ENCODE measurements around the gene SMIM14. TPM values are rescaled to one million over a fixed set of nuclear protein-coding genes. Genes with fewer than 3 reads are reported as not detected.

SMIM14 gene
- 2.6 TPM for polyA plus RNA-seq (2012; ENCODE audit: insufficient read length, low read depth)

- 0 out of 2 replicates have a peak, but pooled peaks have one; percentile 75 for TF ChIP-seq TAF1 (IDR thresholded peaks at IDR 0.05; ENCODE audit: borderline replicate concordance, insufficient read depth, low read length)
- TF ChIP-seq FOXP2 (optimal IDR thresholded peaks at IDR 0.05; ENCODE audit: borderline replicate concordance, extremely low read depth, extremely low read length, insufficient read depth), result peak; percentile 95
- TF ChIP-seq SIN3A (IDR thresholded peaks at IDR 0.05; ENCODE audit: borderline replicate concordance, insufficient read depth, low read length), result peak; percentile 73; the same call in 1 of the 2 replicates
- no peak for TF ChIP-seq REST (IDR thresholded peaks at IDR 0.05; ENCODE audit: insufficient read depth in 1 of 2, low read depth in 2 of 2, low read length in 2 of 2)
- peak; percentile 87 for TF ChIP-seq POLR2AphosphoS5 (IDR thresholded peaks at IDR 0.05; ENCODE audit: low read depth, low read length)
Measured at GRCh38 chr4:39638354-39639239, at the start of gene SMIM14. SMIM14 (minus strand) TSS chr4:39638865; CDS start chr4:39605145, 33,720 bp downstream.

GRCh38 chr4:39687014-39687413 is 48.3 kb upstream of the SMIM14 start:
- TF ChIP-seq FOXP2 (optimal IDR thresholded peaks at IDR 0.05; ENCODE audit: borderline replicate concordance, extremely low read depth, extremely low read length, insufficient read depth) (no peak), REST (IDR thresholded peaks at IDR 0.05; ENCODE audit: insufficient read depth in 1 of 2, low read depth in 2 of 2, low read length in 2 of 2) (no peak), SIN3A (IDR thresholded peaks at IDR 0.05; ENCODE audit: borderline replicate concordance, insufficient read depth, low read length) (no peak)

DNA sequence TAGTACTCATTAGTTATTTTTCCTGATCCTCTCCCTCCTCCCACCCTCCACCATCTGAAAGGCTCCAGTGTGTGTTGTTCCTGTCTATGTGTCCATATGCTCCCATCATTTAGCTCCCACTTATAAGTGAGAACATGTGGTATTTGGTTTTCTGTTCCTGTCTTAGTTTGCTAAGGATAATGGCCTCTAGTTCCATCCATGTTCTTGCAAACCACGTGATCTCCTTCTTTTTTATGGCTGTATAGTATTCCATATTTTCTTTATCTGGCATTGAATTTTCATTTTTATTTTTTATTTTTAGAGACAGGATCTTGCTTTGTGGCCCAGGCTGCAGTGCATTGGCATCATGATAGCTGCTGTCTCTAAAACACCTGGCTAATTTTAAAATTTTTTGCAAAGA is 47.3 kb upstream of the SMIM14 start:
- no peak for TF ChIP-seq TAF1 (IDR thresholded peaks at IDR 0.05; ENCODE audit: borderline replicate concordance, insufficient read depth, low read length)
- TF ChIP-seq REST (IDR thresholded peaks at IDR 0.05; ENCODE audit: insufficient read depth in 1 of 2, low read depth in 2 of 2, low read length in 2 of 2), result no peak
- no peak for TF ChIP-seq POLR2AphosphoS5 (IDR thresholded peaks at IDR 0.05; ENCODE audit: low read depth, low read length)
- TF ChIP-seq SIN3A (IDR thresholded peaks at IDR 0.05; ENCODE audit: borderline replicate concordance, insufficient read depth, low read length), result no peak
- TF ChIP-seq FOXP2 (optimal IDR thresholded peaks at IDR 0.05; ENCODE audit: borderline replicate concordance, extremely low read depth, extremely low read length, insufficient read depth), result no peak

DNA sequence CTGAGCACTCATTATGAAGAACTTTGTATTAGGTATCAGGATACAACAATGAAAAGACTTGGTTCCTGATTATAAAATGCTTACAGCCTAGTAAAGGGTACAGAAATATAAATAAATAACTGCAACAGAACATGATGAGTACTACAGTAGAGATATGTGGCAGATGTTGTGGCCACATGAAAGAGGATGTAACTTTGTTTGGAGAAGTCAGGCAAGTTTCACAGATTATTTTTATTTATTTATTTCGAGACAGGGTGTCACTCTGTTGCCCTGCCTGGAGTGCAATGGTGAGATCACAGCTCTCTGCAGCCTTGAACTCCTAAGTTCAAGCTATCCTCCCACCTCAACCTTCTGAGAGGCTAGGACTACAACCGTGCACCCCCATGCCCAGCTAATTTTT is 43.5 kb upstream of the SMIM14 start:
- TF ChIP-seq FOXP2 (optimal IDR thresholded peaks at IDR 0.05; ENCODE audit: borderline replicate concordance, extremely low read depth, extremely low read length, insufficient read depth) (no peak), SIN3A (IDR thresholded peaks at IDR 0.05; ENCODE audit: borderline replicate concordance, insufficient read depth, low read length) (no peak), REST (IDR thresholded peaks at IDR 0.05; ENCODE audit: insufficient read depth in 1 of 2, low read depth in 2 of 2, low read length in 2 of 2) (no peak), POLR2AphosphoS5 (IDR thresholded peaks at IDR 0.05; ENCODE audit: low read depth, low read length) (no peak), TAF1 (IDR thresholded peaks at IDR 0.05; ENCODE audit: borderline replicate concordance, insufficient read depth, low read length) (no peak)
